Ascending aorta (tissue), 2 donors: Measurements from ENCODE around the gene BEND6. TPM values are rescaled to one million over a fixed set of nuclear protein-coding genes. Genes with fewer than 3 reads are reported as not detected.

Experiments
- DNase-seq, 2 donors: peaks; one replicate each; pipeline ENCODE4 v3.0.0-alpha.2; 2019; ENCODE audit warnings: low spot score in 2 of 2
- H3K27ac ChIP-seq, 2 donors: fragments of 200-600 bp; sonication (generic); one replicate each; pipeline ENCODE4 v1.5.1; 2016 to 2017; ENCODE audit warnings: mild to moderate bottlenecking in 1 of 2
- H3K27me3 ChIP-seq: fragments of 200-600 bp; sonication (generic); one replicate; pipeline ENCODE4 v1.5.1; 2017
- H3K36me3 ChIP-seq, 2 donors: fragments of 200-600 bp; sonication (generic); one replicate each; pipeline ENCODE4 v1.5.1; 2016
- H3K4me1 ChIP-seq, 2 donors: fragments of 200-600 bp; sonication (generic); one replicate each; pipeline ENCODE4 v1.5.1; 2016 to 2017; ENCODE audit warnings: mild to moderate bottlenecking in 1 of 2
- H3K4me3 ChIP-seq, 2 donors: fragments of 200-600 bp; sonication (generic); one replicate each; pipeline ENCODE4 v1.5.1; 2016 to 2017; ENCODE audit warnings: mild to moderate bottlenecking in 1 of 2
- H3K9me3 ChIP-seq, 2 donors: fragments of 200-600 bp; sonication (generic); one replicate each; pipeline ENCODE4 v1.5.1; 2016
- CTCF ChIP-seq, 3 experiments: fragments of 200-600 bp in 2 of 3; fragments of 450-650 bp in 1 of 3; sonication (generic) in 2 of 3; IDR thresholded peaks; one replicate each; pipeline ENCODE4 v1.5.1; 2016 to 2019; ENCODE audit warnings: antibody characterized with exemption in 3 of 3, mild to moderate bottlenecking in 1 of 3, moderate library complexity in 1 of 3
- intact Hi-C: fragments of 100-400 bp; cut with DNase I; formaldehyde crosslinking; loops from one replicate; pipeline ENCODE4 v1.15.1; 2023
- total RNA-seq: library from RNA; depleted of rRNA; stranded (reverse); fragments of >200 nt; gene quantifications from one replicate; pipeline ENCODE4 v1.1.0, GENCODE V29; 2016

The BEND6 gene
- total RNA-seq, 1 donor from 2014 or later, result 1.3 TPM

GRCh38 chr6:56946368-56946767, 8.5 kb upstream of the BEND6 start:
- H3K4me1 ChIP-seq, result no peaks in the 10 kb centered on the region
- no peaks in the 10 kb centered on the region for H3K27me3 ChIP-seq
- intact Hi-C loops, result no loop called here
- no peaks in the 10 kb centered on the region for H3K36me3 ChIP-seq
- no peak overlapping the region for H3K27ac ChIP-seq
- DNase-seq, result no peak
- no peak for TF ChIP-seq CTCF (IDR thresholded peaks at IDR 0.05)
- H3K4me3 ChIP-seq, result no peak overlapping the region
- peaks cover 0 to 7% of the 10 kb centered on the region in 2 donors for H3K9me3 ChIP-seq

- no peaks in the 10 kb centered on the region for H3K36me3 ChIP-seq
- no peak overlapping the region for H3K4me3 ChIP-seq
- TF ChIP-seq CTCF (IDR thresholded peaks at IDR 0.05), result no peak
- no peak overlapping the region for H3K27ac ChIP-seq
- intact Hi-C loops, result no loop called here
- no peak for DNase-seq
- no peaks in the 10 kb centered on the region for H3K4me1 ChIP-seq
- H3K27me3 ChIP-seq, result no peaks in the 10 kb centered on the region
- no peaks in the 10 kb centered on the region for H3K9me3 ChIP-seq
These were observed 7.0 kb upstream of the BEND6 start for GRCh38 chr6:56947924-56948323.

GRCh38 chr6:56949265-56949664, 5.6 kb upstream of the BEND6 start:
- no peaks in the 10 kb centered on the region for H3K9me3 ChIP-seq
- intact Hi-C loops, result no loop called here
- no peaks in the 10 kb centered on the region for H3K27me3 ChIP-seq
- no peaks in the 10 kb centered on the region for H3K36me3 ChIP-seq
- H3K27ac ChIP-seq, result no peak overlapping the region
- H3K4me3 ChIP-seq, result no peak overlapping the region
- DNase-seq, result no peak
- H3K4me1 ChIP-seq, result no peaks in the 10 kb centered on the region
- no peak for TF ChIP-seq CTCF (IDR thresholded peaks at IDR 0.05)

- H3K27ac ChIP-seq, result no peak overlapping the region
- intact Hi-C loops, result loop anchor here (10.0 kb wide), 1 partner anchor 225 kb away; the partner anchor contains the start of gene BAG2
- H3K4me1 ChIP-seq, result no peaks in the 10 kb centered on the region
- DNase-seq, result no peak
- H3K27me3 ChIP-seq, result no peaks in the 10 kb centered on the region
- TF ChIP-seq CTCF (IDR thresholded peaks at IDR 0.05), result no peak
- H3K9me3 ChIP-seq, result no peaks in the 10 kb centered on the region
- no peaks in the 10 kb centered on the region for H3K36me3 ChIP-seq
- no peak overlapping the region for H3K4me3 ChIP-seq
These were observed 4.9 kb upstream of the BEND6 start for GRCh38 chr6:56949925-56950495.

GRCh38 chr6:56951049-56951831, 3.7 kb upstream of the BEND6 start:
- Histone ChIP-seq H3K36me3 (no peaks in the 10 kb centered on the region), H3K27me3 (no peaks in the 10 kb centered on the region), H3K4me1 (no peaks in the 10 kb centered on the region), H3K9me3 (no peaks in the 10 kb centered on the region), H3K4me3 (no peak overlapping the region), H3K27ac (no peak overlapping the region)
- intact Hi-C loops, result loop anchor here (10.0 kb wide), 1 partner anchor 224 kb away; the partner anchor contains the start of gene BAG2
- DNase-seq, result no peak
- no peak for TF ChIP-seq CTCF (IDR thresholded peaks at IDR 0.05)
